GM21360 (cell line): ENCODE data around the gene EEF1AKMT3.
"Not testable (repeated sequence)": the region's sequence is repeated elsewhere in the genome, so short reads cannot be mapped to it uniquely, and the experiment has no call there.

Experiments
- ATAC-seq: cut with Tn5 transposase; IDR thresholded peaks from one replicate; pipeline ENCODE4 v1.9.1; 2021; ENCODE audit warnings: mild to moderate bottlenecking, moderate library complexity; ENCODE audit not compliant: unreplicated experiment

The EEF1AKMT3 gene

DNA sequence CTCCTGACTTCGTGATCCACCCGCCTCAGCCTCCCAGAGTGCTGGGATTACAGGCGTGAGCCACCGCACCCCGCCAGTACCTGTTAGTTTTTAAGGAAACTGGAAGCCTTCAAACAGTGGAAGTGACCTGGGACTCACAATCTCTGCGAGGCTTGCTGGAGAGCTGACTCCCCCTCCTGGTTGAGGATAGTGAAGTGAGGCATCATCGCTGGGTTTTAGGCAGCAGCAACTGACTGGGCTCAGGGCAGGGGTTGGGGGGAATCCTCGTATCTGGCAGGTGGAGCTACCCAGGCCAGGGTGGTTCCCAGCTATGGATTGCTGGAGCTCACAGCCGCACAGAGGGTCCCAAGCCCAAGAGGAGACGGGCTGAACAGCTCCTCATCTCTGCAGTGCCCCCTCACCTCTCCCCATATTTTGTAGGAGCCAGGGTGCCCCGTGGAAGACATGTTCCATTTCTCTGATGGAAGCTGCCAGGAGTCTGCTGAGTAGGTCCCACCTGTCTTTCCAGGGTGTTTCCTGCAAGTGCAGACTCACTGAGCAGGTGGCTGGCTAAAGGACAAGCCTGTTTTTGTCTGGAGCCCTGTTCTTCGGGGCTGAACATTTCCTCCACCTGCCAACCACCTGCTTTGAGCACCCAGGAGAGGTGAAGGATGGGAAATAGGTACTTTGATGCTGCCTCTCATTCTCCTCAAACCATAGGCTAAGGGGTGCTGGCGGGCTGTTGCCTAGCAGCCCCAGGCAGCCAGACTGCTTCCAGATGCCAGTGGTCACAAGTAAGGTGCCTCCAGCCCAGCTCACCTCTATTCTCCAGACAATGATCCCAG, 43.0 kb downstream of the EEF1AKMT3 start:
- no peak for ATAC-seq

GRCh38 chr12:57816001-57816854, 43.8 kb downstream of the EEF1AKMT3 start:
- ATAC-seq: no peak

DNA sequence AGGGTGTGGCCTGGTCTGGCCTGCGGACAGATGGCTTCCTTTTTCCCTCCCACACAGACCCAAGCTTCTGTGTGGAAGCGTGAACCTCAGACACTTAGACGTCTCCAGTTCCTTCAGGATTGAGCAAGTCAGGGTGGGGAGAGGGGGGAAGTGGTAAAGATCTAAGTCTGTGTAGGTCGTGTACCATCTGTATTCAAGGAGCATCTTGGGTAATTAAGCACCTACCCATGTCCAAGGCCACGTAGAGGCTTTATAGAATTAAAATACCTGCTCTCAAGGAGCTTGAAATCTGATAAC, 44.4 kb downstream of the EEF1AKMT3 start:
- no peak for ATAC-seq

- ATAC-seq: no peak
These were observed 45.0 kb downstream of the EEF1AKMT3 start for GRCh38 chr12:57817261-57817989.

DNA sequence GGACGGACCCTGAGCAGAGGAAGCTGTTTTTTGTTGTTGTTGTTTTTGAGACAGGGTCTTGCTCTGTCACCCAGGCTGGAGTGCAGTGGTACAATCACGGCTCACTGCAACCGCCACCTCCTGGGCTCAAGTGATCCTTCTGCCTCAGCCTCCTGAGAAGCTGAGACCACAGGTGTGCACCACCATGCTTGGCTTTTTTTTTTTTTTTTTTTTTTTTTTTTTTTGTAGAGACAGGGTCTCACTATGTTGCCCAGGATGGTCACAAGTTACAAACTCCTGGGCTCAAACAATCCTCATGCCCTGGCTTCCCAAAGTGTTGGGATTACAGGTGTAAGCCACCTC, 45.5 kb downstream of the EEF1AKMT3 start:
- not testable (repeated sequence) for ATAC-seq

- not testable (repeated sequence) for ATAC-seq
These were observed 47.7 kb downstream of the EEF1AKMT3 start for GRCh38 chr12:57820119-57820518.

DNA sequence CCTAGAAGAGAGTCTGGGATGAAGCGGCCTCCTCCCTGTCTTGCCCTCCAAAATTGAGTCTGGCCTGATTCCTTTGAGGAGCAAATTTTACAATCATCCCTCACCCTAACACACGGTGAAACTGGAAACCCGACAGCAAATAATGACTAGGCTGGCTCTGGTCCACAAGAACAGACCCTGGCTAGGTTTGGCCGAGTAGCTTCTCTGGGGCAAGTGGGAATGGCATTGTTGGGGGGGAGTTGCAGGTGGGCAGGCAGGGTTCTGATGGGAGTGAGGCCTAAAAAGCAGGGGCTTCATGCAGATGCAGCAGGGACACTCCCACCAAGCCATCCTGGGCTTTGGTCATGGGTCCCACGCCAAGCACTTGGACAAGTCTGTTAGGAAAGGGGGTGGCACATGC, 48.6 kb downstream of the EEF1AKMT3 start:
- not testable (repeated sequence) for ATAC-seq

GRCh38 chr12:57821474-57822214, 49.2 kb downstream of the EEF1AKMT3 start:
- no peak for ATAC-seq

DNA sequence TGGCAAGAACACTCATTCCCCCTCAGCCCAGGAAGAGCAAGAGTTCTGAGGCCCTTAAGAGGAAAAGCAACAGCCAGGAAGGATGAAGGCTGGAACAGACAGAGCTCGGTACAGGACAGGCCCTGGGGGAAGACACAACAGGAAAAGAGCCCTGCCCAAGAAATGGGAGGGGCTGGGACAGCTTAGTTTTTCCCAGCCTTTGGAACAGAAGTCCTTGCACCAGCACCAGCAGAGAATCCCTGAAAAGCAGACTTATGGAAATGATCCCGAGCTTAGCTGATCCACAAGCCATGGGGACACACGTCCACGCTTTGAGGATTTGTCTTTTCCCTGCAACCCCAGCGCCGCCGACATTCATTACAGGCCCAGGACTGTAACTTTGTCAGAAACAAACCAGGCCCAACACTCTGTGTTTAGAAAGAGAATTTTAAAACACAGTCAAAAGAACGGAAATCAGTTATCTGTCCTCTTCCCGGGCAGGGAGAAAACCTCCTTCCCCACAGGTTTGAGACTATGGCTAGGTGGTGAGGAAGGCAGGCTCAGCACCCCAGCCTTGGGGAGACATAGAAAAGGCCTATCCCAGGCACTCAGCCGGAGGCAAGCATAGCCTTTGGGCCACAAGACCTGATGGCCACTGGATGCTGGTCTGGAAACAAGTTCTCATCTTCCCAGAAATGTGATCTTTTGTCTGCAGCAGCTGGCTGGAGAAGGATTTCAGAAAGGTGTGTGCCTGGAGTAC, 50.1 kb downstream of the EEF1AKMT3 start:
- no peak for ATAC-seq

- ATAC-seq: no peak
These were observed 50.9 kb downstream of the EEF1AKMT3 start for GRCh38 chr12:57823131-57823907.

- ATAC-seq: no peak
These were observed 51.7 kb downstream of the EEF1AKMT3 start for GRCh38 chr12:57823908-57824640.

DNA sequence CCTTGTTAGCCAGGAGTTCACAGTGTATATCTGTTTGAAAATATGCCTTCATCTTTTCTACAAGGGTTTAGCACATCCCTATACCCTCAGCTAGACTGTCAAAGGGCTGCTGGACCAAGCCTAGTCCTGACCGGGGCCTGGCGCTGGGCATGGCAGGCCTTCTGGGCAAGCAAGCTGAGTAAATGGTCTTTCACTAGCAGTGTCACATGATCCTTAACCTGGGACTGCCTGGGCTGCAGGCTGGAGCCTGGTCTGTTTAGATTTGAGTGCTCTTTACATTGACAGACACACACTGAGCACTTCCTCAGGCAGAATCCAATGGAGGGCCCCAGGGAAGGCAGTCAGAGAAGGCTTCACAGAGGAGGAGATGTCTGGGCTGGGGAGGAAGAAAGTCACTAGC, 53.0 kb downstream of the EEF1AKMT3 start:
- no peak for ATAC-seq

GRCh38 chr12:57826400-57826799, 54.0 kb downstream of the EEF1AKMT3 start:
- no peak for ATAC-seq

DNA sequence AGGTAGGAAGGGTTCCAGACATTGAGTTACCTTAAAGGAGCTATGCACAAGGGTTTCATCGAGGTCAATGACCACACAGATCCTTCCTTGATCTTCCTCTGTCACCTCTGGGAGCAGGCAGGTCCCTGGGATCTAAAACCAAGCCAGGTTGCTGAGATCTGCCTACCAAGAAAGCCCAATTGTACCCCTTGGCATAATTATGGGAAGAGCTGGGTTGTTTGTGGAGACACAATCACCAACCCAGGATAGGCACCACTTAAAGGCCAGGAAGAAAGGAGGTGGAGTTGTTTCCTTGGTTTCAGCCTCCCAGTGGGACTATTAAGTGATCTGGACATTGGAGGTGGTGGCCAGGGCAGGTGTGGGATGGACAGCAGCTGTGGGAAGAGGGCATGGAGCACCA, 54.6 kb downstream of the EEF1AKMT3 start:
- no peak for ATAC-seq

DNA sequence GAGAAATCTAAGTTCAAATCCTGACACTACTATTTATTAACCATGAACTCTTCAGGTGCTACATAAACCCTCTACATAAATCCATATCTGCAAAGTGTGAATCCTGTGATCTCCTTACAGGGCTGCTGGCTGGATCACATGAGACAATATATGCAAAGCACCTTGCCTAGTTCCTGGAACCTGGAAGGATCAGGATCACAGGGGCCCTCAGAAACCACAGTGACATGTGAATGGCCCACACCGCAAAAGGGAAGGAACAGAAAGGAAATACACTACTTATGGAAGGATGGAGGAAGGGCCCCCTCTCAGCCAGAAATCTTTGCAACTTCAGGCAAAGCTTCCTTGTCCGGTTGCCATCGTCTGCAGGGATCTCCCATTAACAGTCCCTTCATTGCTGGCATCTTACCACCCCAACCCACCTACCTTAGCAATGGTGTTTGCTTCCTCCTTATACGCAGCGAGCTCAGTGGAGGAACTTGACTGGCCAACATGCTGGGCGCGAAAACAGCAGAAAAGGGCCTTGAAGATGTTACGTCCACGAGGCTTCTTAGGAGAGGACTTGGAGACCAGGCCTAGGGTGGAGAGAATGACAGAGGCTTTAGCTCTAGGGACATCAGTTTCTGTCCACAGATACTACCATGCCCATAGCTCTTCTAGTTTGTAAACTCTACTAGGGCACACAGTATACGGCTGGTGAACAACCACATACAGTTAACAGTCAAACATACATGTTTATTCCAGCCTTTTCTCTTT, 56.8 kb downstream of the EEF1AKMT3 start:
- no peak for ATAC-seq

DNA sequence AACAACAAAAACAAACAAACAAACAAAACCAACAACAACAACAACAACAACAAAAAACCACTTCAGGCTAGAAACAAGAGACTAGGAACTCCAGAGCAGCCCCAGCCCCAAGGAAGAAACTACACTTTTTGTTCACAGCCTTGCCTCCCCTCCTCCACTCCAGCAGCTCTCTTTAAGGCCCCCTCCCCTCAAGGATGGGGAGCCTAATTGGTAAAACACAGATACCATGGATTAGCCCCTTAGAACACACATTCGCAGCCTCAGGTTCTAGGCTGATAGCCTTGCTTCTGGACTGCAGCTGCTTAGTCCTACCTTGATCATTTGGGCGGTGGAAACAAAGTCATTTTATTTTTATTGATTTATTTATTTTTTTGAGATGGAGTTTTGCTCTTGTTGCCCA, 58.0 kb downstream of the EEF1AKMT3 start:
- ATAC-seq: no peak
